Stimulated activated CD4-positive, alpha-beta T cell treated with anti-CD3 and anti-CD28 coated beads, TNF-alpha, amount 100 ng/mL, for 24 hours (primary cell): Measurements from ENCODE around the gene SYDE2.
"Not testable (repeated sequence)": the region's sequence is repeated elsewhere in the genome, so short reads cannot be mapped to it uniquely, and the experiment has no call there.

Experiments
- DNase-seq, 3 experiments: peaks; one replicate each; pipeline ENCODE4 v3.0.0-alpha.2; 2020; ENCODE audit warnings: low read depth in 3 of 3

Gene SYDE2

DNA sequence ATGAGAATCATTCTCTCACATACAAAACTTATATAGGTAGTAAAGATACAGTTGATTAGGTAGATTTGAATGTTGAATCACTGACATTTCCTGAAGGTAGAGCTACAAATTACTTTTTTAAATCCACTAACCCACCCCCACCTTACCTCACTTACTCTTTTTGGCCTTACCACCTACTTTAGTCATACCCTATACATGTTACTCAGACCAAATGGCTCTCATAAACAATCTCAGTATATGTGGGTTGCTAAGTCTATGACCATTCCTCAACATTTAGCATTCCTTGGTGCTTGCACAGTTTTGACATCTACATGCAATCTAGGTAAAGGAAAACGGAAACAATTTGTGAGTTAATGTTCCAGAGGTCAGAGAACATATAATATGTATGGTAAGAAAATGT lies 26.3 kb downstream of the SYDE2 start:
- no peak for DNase-seq

DNA sequence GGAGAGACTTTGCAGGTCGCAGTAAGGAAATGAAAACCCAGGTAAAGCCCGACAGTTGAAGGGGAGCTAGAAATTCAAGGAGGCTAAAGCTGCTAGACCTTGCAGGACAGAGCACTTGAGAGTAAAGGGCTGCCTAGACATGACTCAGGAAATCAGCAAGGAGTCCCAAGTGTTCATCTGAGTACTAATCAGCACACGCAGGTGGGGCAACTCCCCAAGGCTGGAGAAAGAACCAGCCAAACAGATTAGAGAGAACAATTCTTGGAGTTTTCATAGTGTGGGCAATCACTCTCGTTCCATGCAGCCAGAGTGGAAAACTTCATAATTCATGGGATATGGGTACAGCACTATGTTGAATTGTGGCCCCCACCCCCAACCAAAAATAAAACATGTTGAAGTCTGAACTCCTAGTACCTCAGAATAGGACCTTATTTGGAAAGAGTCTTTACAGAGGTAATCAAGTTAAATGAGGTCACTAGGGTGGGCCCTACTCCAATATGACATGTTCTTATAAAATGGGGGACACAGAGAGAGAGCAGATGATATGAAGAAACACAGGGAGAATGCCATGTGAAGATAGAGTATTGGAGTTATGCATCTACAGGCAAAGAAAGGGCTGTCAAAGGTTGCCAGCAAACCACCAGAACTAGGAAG lies 28.0 kb downstream of the SYDE2 start:
- DNase-seq: no peak

- no peak for DNase-seq
Observed at GRCh38 chr1:85171721-85172120, 29.1 kb downstream of the SYDE2 start.

- DNase-seq: no peak
Observed at GRCh38 chr1:85168884-85169283, 31.9 kb downstream of the SYDE2 start.

GRCh38 chr1:85166351-85166750 lies 34.5 kb downstream of the SYDE2 start:
- no peak for DNase-seq

DNA sequence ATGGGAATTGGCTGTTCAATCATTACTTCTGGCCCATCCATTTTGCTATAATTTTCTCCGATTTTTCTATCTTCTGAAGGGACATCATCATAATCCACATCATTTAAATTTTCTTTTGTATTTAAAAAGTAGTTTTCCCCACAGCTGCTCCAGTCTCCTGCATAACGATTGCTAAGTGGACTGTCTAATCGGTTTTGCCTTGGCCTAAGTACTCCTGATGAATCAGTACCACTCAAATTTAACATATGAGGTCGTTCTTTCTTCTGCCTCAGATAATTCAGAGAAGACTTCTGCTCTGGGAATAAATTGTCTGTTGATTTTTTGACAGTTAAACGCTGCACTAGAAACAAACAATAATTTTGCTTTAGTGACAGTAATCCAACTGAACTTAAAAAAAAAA lies 41.9 kb downstream of the SYDE2 start:
- no peak for DNase-seq

GRCh38 chr1:85157436-85157835 lies 43.4 kb downstream of the SYDE2 start:
- DNase-seq: no peak

- no peak for DNase-seq
Observed at GRCh38 chr1:85153149-85153891, 47.5 kb downstream of the SYDE2 start.

GRCh38 chr1:85151446-85151845 lies 49.4 kb downstream of the SYDE2 start:
- no peak for DNase-seq

DNA sequence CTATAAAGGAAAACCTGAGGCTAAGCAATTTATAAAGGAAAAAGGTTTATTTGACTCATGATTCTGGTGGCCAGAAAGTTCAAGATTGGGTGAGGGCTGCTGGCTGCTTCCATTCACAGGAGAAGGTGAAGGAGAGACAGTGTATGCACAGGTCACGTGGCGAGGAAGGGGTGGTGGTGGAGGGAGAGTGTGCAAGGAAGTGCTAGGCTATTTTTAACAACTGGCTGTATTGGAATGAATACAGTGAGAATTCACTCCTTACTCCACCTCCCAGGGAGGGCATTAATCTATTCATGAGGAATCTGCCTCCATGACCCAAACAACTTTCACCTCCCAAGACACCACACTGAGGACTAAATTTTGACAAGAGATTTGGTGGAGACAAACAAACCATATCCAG lies 51.0 kb downstream of the SYDE2 start:
- no peak for DNase-seq

GRCh38 chr1:85148524-85149250 lies 52.1 kb downstream of the SYDE2 start:
- no peak for DNase-seq

DNA sequence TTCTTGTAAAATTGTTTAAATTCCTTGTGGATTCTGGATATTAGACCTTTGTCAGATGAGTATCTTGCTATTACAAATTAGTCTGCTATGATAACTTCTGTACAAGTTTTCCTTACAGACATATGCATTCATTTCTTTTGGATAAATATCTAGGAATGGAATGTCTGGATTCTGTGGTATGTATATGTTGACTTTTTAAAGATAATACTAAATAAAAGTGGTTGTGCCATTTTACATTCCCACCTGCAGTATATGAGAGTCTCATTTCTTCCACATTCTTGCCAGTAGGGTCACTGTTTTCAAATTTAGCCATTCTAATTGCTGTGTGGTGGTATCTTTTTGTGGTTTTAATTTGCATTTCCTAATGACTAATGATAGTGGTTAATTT lies 53.9 kb downstream of the SYDE2 start:
- DNase-seq: no peak

GRCh38 chr1:85146298-85146971 lies 54.4 kb downstream of the SYDE2 start:
- DNase-seq: not testable (repeated sequence)

- no peak for DNase-seq
Observed at GRCh38 chr1:85144351-85144750, 56.5 kb downstream of the SYDE2 start.

DNA sequence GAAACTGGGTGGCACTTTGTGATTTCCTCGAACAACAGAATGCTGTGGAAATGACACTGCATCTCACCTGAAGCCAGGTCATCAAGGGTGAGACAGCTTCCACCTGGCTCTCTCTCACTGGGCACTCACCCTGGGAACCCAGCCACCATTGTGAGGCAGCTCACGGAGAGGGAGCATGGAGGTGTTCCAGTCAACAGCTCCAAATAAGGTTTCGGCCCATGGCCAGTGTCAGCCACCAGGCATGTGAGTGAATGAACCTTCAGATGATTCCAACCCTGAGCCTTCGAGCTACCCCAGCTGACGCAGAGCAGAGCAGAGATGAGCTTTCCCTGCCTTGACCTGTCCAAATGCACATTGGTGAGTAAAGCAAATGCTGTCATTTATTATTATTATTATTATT lies 58.1 kb downstream of the SYDE2 start:
- no peak for DNase-seq

DNA sequence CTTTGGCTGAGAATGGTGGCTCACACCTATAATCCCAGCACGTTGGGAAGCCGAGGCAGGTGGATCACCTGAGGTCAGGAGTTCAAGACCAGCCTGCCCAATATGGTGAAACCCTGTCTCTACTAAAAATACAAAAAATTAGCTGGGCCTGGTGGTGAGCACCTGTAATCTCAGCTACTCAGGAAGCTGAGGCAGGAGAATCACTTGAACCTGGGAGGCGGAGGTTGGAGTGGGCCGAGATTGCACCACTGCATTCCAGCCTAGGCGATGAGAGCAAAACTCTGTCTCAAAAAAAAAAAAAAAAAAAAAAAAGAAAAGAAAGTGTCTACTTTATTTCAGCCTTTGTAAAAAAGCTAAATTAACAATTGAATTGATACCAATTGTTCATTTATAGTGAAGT lies 62.4 kb downstream of the SYDE2 start:
- not testable (repeated sequence) for DNase-seq

- no peak for DNase-seq
Observed at GRCh38 chr1:85137660-85138059, 63.2 kb downstream of the SYDE2 start.

GRCh38 chr1:85135392-85135798 lies 65.4 kb downstream of the SYDE2 start:
- DNase-seq: no peak

- DNase-seq: no peak
Observed at GRCh38 chr1:85134583-85135391, 66.0 kb downstream of the SYDE2 start.

- no peak for DNase-seq
Observed at GRCh38 chr1:85133565-85134159, 67.2 kb downstream of the SYDE2 start.

- DNase-seq: no peak
Observed at GRCh38 chr1:85132078-85132720, 68.6 kb downstream of the SYDE2 start.
